Central memory CD8-positive, alpha-beta T cell (primary cell): ENCODE measurements around the gene PDE4D.
"Not testable (repeated sequence)": the region's sequence is repeated elsewhere in the genome, so short reads cannot be mapped to it uniquely, and the experiment has no call there.

Experiments used
- ATAC-seq: fragments of 150-1000 bp; cut with Tn5 transposase; replicated peaks from 2 replicates; pipeline ENCODE4 v1.10.0; 2022; ENCODE audit warnings: mild to moderate bottlenecking, moderate FRiP score, moderate number of reproducible peaks; ENCODE audit not compliant: poor library complexity, severe bottlenecking; ENCODE audit errors: extremely low read depth
- DNase-seq, 2 donors: peaks; one replicate each; pipeline ENCODE4 v3.0.0; 2021; ENCODE audit warnings: low spot score in 2 of 2
- H3K27ac Mint-ChIP-seq: one replicate; pipeline ENCODE4 v1.8.0; 2022; ENCODE audit warnings: low read depth, mild to moderate bottlenecking, moderate library complexity, mixed read lengths
- H3K27me3 Mint-ChIP-seq: one replicate; pipeline ENCODE4 v1.8.0; 2022; ENCODE audit warnings: mixed read lengths
- H3K36me3 Mint-ChIP-seq: one replicate; pipeline ENCODE4 v1.8.0; 2022; ENCODE audit warnings: mild to moderate bottlenecking, moderate library complexity, mixed read lengths; ENCODE audit not compliant: insufficient read depth
- H3K4me1 Mint-ChIP-seq: one replicate; pipeline ENCODE4 v1.8.0; 2022; ENCODE audit warnings: mixed read lengths
- H3K4me3 Mint-ChIP-seq: one replicate; pipeline ENCODE4 v1.8.0; 2022; ENCODE audit warnings: mild to moderate bottlenecking, moderate library complexity, mixed read lengths
- H3K9me3 Mint-ChIP-seq: one replicate; pipeline ENCODE4 v1.8.0; 2022; ENCODE audit warnings: mixed read lengths

The PDE4D gene

DNA sequence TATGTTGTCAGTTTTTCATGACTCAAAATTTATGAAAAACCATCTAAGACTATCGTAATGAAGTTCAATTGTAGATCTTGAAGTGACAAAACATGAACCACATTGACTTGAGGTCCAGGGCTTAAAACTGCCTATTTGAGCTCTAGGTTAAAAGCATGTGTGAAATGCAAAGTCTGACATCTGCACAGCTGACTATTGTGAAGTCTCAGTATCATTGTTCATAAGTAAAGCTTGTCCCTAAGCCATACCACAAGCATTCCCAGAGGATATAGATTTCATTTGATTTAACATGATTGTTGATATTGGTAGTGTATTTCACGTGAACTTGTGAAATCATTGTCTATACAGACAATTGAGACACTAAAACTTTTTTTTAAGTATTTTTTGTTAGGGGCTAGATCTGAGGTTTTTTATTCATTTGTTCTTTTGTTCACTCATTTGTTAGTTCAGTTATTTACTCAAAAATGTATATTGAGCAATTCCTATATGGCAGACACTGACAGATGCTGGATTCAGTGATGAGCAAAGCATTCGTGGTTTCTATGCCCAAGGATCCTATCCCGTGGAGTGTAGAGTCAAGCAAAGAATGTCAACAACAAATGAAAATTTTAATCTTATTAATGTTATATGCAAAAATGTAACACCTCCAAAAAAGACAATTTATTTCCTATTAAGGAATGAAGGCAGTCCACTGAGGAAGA is 825.4 kb downstream of the PDE4D start:
- no peak for DNase-seq
- H3K4me1 Mint-ChIP-seq, result no peaks in the 10 kb centered on the region
- no peaks in the 10 kb centered on the region for H3K9me3 Mint-ChIP-seq
- H3K27ac Mint-ChIP-seq, result no peak overlapping the region
- no peaks in the 10 kb centered on the region for H3K36me3 Mint-ChIP-seq
- no peak overlapping the region for H3K4me3 Mint-ChIP-seq
- H3K27me3 Mint-ChIP-seq, result peaks cover 11% of the 10 kb centered on the region
- no peak for ATAC-seq

DNA sequence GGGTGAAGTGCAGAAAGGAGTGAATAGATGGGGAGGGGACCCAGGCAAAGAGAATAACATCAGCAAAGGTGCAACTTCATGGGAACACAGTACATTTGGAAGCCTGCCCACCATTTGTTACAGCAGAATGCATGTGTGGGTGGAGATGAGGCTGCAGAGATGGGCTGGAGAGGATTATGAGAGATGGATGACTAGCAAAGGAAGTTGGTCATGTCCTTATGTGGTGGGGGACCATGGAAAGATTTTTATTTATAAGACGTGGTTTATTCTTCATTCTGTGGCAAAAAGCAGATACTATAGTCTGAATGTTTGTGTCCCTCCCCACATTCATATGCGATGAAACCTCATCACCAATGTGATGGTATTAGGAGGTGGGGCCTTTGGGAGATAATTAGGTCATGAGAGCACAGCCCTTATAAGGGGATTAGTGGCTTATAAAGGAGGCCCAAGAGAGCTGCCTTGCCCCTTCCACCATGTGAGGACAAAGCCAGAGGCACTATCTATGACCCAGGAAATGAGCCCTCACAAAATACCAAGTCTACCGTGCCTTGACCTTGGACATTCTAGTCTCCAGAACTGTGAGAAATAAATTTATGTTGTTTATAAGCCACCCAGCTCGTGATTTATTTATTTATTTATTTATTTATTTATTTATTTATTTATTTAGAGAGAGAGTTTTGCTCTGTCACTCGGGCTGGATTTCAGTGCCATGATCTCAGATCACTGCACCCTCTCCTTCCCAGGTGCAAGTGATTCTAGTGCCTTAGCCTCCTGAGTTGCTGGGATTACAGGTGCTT is 827.0 kb downstream of the PDE4D start:
- Mint-ChIP-seq H3K4me1 (no peaks in the 10 kb centered on the region), H3K4me3 (no peak overlapping the region), H3K9me3 (no peaks in the 10 kb centered on the region), H3K36me3 (no peaks in the 10 kb centered on the region), H3K27me3 (peaks cover 8% of the 10 kb centered on the region), H3K27ac (no peak overlapping the region)
- ATAC-seq (no peak), DNase-seq (no peak)

DNA sequence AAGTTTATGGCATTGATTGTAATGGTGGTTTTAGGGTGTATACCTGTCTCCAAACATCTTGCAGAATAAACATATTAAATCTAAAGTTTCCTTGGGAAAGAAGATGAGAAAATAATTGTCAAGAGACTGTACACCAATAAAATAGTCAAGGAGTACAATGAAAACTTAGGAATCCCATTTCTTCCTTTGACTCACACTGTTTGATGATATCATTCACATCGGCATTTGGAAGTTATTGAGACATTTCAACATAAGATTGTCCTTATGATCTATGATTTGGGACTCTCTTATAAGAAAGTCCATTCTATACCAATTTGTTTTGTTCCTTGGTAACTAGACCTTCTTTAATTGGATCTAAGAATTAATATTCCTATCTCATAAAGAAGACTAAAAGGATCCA is 828.0 kb downstream of the PDE4D start:
- Mint-ChIP-seq H3K27me3 (peaks cover 18% of the 10 kb centered on the region), H3K4me1 (no peaks in the 10 kb centered on the region), H3K9me3 (no peaks in the 10 kb centered on the region), H3K4me3 (no peak overlapping the region), H3K36me3 (no peaks in the 10 kb centered on the region), H3K27ac (no peak overlapping the region)
- no peak for DNase-seq
- no peak for ATAC-seq

DNA sequence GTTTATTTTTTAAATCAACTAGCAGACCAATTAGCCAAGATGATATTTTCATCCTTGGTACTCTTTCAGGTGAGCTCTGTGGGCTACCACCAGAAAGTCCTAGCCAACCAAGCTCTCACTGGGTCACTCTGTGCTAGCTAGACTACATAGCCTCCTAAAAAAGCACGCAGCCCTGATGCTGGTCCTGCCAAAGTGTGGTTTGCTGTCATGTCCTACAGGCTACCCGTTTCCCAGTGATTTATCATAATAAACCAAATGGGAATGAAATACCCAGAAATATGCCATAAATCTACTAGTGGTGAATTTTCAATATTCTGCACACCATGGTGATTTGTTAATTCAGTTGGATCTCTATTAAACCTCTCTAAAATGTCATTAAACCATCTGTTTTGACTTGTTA is 829.2 kb downstream of the PDE4D start:
- Mint-ChIP-seq H3K4me3 (no peak overlapping the region), H3K27ac (no peak overlapping the region), H3K36me3 (no peaks in the 10 kb centered on the region), H3K27me3 (peaks cover 26% of the 10 kb centered on the region), H3K9me3 (no peaks in the 10 kb centered on the region), H3K4me1 (no peaks in the 10 kb centered on the region)
- no peak for DNase-seq
- ATAC-seq, result no peak

DNA sequence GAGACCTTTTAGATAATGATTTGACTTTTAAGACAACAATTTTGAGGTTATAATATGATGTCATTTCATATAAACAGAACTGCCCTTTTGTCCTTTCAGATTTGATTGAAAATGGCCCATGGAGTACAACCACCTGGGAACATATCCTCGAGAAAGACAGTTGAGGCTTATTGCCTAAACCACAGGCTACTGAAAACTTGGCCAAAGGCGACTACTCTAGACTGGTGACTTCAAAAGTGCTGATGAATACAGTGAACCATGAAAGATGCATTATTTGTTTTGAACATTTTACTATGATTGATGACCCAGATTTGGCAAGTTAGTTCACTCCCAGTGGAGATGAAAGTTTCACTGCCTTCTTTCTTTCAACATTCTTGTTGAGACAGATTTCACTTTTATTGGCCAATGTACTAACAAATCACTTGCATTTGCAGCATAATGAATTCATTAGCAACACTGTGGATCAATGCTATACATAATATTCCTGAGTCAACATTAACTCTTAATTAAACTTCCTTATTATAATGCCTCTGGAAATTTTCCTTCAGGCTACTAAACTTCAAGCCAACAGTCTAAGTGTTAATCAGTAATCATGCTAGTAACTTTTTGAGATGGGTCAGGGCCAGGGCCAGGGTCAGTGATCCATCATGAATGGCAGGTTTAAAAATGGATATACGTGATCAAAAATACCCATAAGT is 830.4 kb downstream of the PDE4D start:
- H3K36me3 Mint-ChIP-seq, result no peaks in the 10 kb centered on the region
- ATAC-seq, result no peak

DNA sequence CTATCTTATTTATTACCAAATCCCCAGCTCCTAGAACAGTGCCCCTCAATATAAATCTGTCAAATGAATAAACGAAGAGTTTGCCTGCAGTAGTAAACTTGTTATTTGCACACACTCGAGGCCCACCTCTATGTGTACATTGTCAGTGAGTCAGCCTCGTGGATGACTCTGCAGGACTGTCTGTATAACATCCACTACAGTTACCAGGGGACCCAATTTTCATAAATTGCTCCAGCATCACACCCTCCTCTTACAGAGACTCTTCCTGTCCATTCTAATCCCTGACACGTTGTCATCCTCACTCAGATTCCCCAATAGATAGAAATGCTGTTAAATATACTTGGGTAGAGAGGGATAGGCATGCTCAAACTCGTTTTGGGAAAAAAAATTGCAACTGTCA is 832.1 kb downstream of the PDE4D start:
- no peak for ATAC-seq
- no peaks in the 10 kb centered on the region for H3K4me1 Mint-ChIP-seq
- no peaks in the 10 kb centered on the region for H3K36me3 Mint-ChIP-seq

More for the DNA sequence above, 830.4 kb downstream of the PDE4D start:
- Mint-ChIP-seq H3K27ac (no peak overlapping the region), H3K9me3 (no peaks in the 10 kb centered on the region), H3K4me3 (no peak overlapping the region), H3K4me1 (no peaks in the 10 kb centered on the region), H3K27me3 (peaks cover 26% of the 10 kb centered on the region)
- DNase-seq, result no peak

DNA sequence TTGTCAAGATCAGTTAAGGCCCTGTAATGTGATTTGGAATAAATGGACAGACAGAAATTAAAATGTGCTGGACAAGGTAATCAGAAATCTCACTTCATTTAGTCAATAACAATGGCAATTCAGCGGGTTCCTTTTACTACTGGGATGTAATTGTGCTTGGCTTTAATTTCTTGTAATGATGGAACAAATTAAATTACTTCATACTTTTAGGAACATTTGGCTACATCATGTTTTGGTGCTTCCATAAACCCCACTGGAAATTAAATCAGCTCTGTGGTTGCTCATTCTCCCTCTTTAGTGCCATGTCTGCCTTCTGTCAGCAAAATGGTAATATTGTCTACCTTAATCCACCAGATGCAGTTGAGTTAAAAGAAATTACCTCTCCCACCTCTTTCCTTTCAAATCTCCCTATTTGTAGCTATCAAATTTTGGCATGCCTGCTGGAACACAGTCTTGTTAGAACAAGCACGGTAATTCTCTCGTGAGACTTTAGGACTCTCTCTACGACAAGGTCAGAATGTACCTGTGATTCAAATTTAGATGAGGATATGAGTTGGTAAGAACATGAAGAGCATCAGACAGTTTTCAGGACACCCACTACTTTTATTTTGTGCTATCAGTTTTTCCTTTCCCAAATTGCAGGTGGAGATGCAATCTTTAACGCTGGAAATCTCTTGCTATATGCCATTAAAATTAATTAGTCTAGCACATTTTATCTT is 834.4 kb downstream of the PDE4D start:
- no peak for DNase-seq
- peaks cover 43% of the 10 kb centered on the region for H3K27me3 Mint-ChIP-seq
- no peak overlapping the region for H3K4me3 Mint-ChIP-seq
- no peak for ATAC-seq
- H3K36me3 Mint-ChIP-seq, result peaks cover 2% of the 10 kb centered on the region
- H3K9me3 Mint-ChIP-seq, result no peaks in the 10 kb centered on the region
- H3K27ac Mint-ChIP-seq, result no peak overlapping the region
- H3K4me1 Mint-ChIP-seq, result no peaks in the 10 kb centered on the region

More for the DNA sequence above, 832.1 kb downstream of the PDE4D start:
- Mint-ChIP-seq H3K9me3 (no peaks in the 10 kb centered on the region), H3K27ac (no peak overlapping the region), H3K27me3 (peaks cover 26% of the 10 kb centered on the region), H3K4me3 (no peak overlapping the region)
- DNase-seq, result no peak

DNA sequence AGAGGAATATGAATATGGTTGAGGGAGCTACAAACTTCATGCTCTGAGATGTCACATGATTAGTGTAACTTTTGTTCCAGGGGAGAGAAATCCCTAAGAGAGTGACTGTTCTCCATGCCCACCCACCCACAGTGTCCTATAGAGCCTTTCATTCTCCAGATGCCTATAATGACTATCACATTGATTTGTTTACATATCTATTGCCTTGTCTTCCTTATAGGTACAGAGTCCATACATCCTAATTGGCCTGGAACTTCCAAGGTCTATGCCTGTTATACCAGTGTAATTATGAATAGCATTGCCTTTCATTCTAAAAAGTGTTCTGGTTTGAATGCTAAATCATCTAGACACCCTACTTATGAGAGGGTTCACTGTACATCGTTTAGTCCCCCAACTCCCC is 835.3 kb downstream of the PDE4D start:
- no peak for ATAC-seq
- no peak overlapping the region for H3K27ac Mint-ChIP-seq
- no peak for DNase-seq
- no peaks in the 10 kb centered on the region for H3K4me1 Mint-ChIP-seq
- no peaks in the 10 kb centered on the region for H3K9me3 Mint-ChIP-seq
- peaks cover 2% of the 10 kb centered on the region for H3K36me3 Mint-ChIP-seq
- no peak overlapping the region for H3K4me3 Mint-ChIP-seq
- peaks cover 43% of the 10 kb centered on the region for H3K27me3 Mint-ChIP-seq

DNA sequence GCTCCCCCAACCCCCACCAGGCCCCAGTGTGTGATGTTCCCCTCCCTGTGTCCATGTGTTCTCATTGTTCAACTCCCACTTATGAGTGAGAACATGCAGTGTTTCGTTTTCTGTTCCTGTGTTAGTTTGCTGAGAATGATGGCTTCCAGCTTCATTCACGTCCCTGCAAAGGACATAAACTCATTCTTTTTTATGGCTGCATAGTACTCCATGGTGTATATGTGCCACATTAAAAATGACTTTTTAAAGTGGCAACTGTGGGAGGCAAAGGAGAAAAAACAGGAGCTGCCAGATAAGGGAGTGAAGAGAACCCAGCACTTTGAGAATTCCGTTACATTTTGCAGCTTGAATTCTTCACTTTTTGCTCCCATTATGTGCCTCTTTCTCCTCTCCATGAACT is 836.9 kb downstream of the PDE4D start:
- not testable (repeated sequence) for DNase-seq, H3K36me3 Mint-ChIP-seq, H3K4me1 Mint-ChIP-seq, H3K27ac Mint-ChIP-seq, H3K9me3 Mint-ChIP-seq, H3K4me3 Mint-ChIP-seq, ATAC-seq
- H3K27me3 Mint-ChIP-seq, result peaks cover 35% of the 10 kb centered on the region

DNA sequence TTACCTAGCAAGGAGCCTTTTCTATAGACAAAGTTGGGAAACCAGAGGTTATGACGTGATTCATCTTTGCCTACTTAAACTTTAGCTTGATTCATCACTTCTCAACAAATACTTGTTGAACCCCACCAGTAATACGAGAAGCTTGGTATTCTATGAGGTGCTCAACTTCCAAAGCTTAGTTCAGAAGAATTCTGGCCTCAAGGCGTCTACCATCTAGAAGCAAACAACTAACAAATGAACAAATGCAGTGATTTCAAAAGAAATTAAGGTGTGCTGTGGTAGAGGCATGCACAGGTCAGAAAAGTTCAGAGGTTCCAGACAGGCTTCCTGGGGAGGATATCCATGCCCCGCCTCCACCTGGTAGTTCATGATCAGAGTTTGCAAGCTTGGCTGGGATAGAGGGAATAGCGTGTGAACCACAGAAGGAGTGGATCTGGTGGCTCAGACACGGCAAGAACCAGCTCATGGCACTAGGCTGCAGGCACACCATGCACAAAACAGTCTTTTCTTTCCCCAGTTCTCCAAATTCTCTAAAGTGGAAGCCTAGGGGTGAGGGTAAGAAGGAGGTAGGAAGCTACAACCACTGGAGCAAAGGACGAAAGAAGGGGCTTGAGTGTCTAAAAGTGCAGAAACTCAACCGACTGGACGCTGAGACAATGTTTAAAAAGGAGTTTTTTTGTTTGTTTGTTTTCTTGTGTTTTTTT is 837.6 kb downstream of the PDE4D start:
- Mint-ChIP-seq H3K27ac (no peak overlapping the region), H3K4me3 (no peak overlapping the region), H3K9me3 (no peaks in the 10 kb centered on the region), H3K36me3 (peaks cover 2% of the 10 kb centered on the region), H3K4me1 (no peaks in the 10 kb centered on the region), H3K27me3 (peaks cover 28% of the 10 kb centered on the region)
- ATAC-seq (no peak), DNase-seq (no peak)

DNA sequence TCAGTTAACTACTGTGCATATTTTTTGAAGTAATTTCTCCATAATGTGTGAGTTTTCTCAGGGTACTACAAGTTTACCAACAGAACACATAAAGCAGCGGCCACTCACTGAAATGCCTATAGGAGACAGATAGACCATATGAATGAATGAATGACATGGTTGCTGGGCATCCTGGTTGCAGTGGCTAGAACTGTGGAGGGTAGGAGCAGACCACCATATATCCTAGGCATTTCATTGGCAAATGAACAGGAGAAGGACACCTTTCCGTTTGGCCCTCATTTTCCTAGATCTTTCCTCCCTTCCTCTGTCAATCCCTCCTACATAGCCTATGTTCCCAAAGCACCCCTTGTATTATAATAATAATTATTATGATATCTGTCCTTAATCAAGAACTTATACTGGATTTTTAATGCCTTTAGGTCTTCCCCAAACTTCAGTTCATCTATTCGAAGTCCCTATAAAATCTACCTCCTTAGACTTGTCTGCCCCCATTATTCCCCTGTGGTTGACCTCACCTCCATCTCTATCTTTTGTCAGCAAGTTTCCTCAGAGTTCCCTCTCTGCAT is 838.5 kb downstream of the PDE4D start:
- Mint-ChIP-seq H3K27me3 (peaks cover 22% of the 10 kb centered on the region), H3K4me3 (no peak overlapping the region), H3K4me1 (no peaks in the 10 kb centered on the region), H3K36me3 (peaks cover 2% of the 10 kb centered on the region), H3K9me3 (no peaks in the 10 kb centered on the region), H3K27ac (no peak overlapping the region)
- no peak for ATAC-seq
- no peak for DNase-seq

DNA sequence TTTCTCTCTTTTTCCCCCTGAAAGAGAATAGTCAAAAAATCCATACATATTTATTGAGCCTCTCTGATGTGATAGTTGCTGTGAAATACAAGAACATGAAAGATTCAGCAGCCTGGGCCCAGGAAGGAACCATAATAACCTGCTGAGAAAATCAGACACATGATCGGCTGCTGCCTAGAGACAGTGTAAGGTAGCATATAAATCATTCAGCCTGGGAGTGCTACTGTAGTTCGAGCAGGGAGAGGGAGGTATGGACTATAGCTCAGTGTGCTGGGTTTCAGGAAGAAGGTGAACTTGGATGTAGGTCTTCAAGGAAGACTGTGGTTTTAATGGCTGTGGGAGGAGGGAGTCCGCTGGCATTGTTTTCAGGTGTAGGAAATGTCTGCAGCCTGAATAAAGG is 841.6 kb downstream of the PDE4D start:
- peaks cover 17% of the 10 kb centered on the region for H3K27me3 Mint-ChIP-seq
- H3K27ac Mint-ChIP-seq, result no peak overlapping the region
- DNase-seq (no peak), ATAC-seq (no peak)
- no peaks in the 10 kb centered on the region for H3K4me1 Mint-ChIP-seq
- peaks cover 2% of the 10 kb centered on the region for H3K36me3 Mint-ChIP-seq
- no peaks in the 10 kb centered on the region for H3K9me3 Mint-ChIP-seq
- H3K4me3 Mint-ChIP-seq, result no peak overlapping the region
